ENCODE results near the gene DPYSL5. TPM values are rescaled to one million over a fixed set of nuclear protein-coding genes. Genes with fewer than 3 reads are reported as not detected.

DPYSL5 gene
- total RNA-seq, 1 donor from 2014 or later: 0.63 TPM

DNA sequence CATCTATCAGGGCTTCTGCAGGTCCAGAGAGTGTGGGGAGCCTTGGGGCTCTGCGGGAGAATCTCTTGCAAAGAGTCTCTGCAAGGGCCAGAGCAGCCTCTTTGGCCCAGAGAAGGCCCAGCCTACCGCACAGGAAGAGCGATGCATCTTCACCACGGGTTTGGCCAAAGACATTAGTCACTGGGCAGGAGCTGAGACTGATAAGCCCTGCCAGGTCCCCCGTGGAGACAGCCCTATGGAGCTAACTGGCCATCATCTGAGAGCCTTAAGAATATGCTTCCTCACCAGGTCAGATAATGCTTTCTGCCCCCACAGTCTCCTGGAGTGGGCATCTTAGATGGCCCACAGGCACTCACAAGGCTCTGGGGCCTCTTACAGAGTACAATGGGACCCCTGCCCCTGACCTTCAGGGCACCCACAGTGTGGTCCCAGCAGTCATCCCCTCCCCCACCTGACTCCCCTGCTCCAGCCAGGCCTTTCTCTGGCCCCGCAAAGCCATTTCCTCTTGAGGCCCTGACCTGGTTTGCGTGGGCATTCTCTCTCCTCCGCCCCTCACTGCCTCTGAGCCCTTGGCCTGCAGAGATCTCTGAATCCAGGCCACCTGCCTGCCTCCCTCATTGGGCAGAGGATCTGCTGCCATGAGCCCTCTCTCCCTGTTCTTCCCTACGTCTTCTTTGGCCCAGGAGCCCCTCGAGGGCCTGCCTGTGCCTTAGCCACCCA is 90.6 kb downstream of the DPYSL5 start:
- TF ChIP-seq, protein P1, sequence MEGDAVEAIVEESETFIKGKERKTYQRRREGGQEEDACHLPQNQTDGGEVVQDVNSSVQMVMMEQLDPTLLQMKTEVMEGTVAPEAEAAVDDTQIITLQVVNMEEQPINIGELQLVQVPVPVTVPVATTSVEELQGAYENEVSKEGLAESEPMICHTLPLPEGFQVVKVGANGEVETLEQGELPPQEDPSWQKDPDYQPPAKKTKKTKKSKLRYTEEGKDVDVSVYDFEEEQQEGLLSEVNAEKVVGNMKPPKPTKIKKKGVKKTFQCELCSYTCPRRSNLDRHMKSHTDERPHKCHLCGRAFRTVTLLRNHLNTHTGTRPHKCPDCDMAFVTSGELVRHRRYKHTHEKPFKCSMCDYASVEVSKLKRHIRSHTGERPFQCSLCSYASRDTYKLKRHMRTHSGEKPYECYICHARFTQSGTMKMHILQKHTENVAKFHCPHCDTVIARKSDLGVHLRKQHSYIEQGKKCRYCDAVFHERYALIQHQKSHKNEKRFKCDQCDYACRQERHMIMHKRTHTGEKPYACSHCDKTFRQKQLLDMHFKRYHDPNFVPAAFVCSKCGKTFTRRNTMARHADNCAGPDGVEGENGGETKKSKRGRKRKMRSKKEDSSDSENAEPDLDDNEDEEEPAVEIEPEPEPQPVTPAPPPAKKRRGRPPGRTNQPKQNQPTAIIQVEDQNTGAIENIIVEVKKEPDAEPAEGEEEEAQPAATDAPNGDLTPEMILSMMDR (conservative IDR thresholded peaks at IDR 0.05; ENCODE audit: low read depth, low read length): no peak
- no peak for DNase-seq (ENCODE audit: low read depth)
- H3K4me3 ChIP-seq (ENCODE audit: low read depth, low read length): no peak overlapping the region

DNA sequence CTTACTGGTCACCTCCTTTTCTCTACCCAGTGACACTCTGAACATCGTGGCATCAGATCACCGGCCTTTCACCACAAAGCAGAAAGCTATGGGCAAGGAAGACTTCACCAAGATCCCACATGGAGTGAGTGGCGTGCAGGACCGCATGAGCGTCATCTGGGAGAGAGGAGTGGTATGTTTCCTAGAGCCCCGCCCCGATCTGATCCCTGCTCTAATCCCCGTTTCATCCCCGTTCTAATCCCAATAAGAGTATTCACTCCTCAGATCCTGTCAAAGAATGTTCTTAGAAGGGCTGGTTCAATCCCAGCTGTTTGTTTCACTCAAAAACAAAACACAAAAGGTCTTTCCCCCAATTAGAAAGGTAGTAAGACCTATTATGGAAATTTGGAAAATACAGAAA is 92.1 kb downstream of the DPYSL5 start:
- DNase-seq (ENCODE audit: low read depth): no peak

DNA sequence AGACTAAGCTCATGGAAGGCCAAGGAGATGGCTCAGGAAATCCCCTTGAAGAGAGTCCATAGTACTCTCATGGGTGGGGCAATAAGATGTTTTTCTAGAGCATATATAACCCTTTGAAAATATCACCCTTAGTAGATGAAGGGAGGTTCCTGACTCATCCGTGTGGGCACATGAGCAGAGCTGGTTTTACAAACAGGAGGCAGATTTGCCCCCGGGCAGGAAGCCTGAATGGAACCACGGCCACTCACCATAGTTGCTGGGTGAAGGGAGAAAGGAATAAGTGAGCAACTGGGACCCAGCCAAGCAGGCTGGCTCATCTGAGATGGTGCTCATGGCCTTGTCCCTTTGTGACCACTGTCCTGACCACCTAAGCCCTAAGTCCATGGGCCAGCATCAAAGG is 93.6 kb downstream of the DPYSL5 start:
- H3K4me3 ChIP-seq (ENCODE audit: low read depth, low read length): no peak overlapping the region
- TF ChIP-seq, protein P1 (conservative IDR thresholded peaks at IDR 0.05; ENCODE audit: low read depth, low read length): no peak
- DNase-seq (ENCODE audit: low read depth): no peak

More for the DNA sequence above, 92.1 kb downstream of the DPYSL5 start:
- TF ChIP-seq, protein P1 (conservative IDR thresholded peaks at IDR 0.05; ENCODE audit: low read depth, low read length): no peak
- no peak overlapping the region for H3K4me3 ChIP-seq (ENCODE audit: low read depth, low read length)

DNA sequence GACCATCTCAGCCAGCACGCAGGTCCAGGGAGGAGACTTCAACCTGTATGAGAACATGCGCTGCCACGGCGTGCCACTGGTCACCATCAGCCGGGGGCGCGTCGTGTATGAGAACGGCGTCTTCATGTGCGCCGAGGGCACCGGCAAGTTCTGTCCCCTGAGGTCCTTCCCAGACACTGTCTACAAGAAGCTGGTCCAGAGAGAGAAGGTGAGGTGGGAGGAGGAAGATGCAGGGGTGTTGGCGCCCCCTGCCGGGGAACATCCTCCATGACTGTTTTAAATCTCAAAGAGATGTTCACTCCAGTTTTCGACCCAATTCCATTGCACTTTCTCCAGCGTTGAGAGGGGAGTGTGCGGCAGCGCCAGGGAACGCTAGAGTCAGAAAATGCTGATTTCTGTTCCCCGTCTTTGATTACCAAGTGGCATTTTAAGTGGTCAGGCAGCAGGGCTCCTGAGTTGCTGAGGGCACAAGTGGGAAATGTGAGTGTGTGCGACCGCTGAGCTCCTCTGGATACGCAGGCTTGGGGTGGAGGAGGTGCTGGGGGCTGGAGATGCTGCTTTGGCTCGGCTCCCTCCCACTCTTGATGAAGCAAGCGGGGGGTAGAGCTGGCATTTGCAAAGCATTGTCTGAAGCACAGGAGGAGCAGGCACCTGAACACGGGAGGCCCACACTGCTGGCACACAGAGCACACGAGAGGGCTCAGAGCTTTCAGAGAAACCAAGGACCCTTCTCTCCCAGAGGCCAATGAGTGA is 94.8 kb downstream of the DPYSL5 start:
- no peak for DNase-seq (ENCODE audit: low read depth)
- TF ChIP-seq, protein P1 (conservative IDR thresholded peaks at IDR 0.05; ENCODE audit: low read depth, low read length): peak; percentile 84

DNA sequence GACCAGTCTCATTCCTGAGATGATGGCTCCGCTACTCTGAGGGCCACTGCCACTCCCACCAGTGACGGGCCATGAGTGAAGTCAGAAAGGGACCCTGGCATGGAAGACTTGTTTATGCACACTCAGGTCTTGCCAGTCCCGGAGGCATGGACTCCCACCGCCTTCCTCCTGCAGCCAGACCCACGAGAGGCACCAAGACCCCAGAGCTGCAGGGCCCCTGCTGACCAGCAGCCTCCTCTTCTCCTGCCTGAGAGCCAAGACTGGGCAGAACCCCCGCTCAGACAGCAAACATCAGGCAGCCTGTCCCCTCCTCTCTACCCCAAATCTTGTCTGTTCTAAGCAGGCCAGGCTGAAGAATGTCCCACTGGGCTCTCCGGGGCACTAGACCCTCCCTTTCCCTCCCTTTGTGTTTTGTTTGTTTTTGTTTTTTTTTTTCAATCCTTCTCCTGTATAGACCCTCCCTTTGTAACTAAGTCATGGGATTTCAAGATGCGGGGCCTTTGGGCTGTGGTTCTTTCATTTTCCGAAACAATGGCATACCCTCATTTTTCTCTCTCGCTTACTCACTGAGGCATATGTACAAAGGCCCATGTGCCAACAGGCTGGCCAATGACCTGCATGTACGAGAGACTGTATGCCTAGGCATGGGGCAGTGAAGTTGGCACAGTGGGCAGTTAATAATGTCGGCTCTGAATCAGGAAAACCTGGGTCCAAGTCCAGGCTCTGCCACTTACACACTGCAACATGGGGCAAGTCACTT is 98.2 kb downstream of the DPYSL5 start:
- TF ChIP-seq, protein P1 (conservative IDR thresholded peaks at IDR 0.05; ENCODE audit: low read depth, low read length): no peak
- no peak for DNase-seq (ENCODE audit: low read depth)
- H3K4me3 ChIP-seq (ENCODE audit: low read depth, low read length): no peak overlapping the region

More for the DNA sequence above, 94.8 kb downstream of the DPYSL5 start:
- H3K4me3 ChIP-seq (ENCODE audit: low read depth, low read length): no peak overlapping the region

DNA sequence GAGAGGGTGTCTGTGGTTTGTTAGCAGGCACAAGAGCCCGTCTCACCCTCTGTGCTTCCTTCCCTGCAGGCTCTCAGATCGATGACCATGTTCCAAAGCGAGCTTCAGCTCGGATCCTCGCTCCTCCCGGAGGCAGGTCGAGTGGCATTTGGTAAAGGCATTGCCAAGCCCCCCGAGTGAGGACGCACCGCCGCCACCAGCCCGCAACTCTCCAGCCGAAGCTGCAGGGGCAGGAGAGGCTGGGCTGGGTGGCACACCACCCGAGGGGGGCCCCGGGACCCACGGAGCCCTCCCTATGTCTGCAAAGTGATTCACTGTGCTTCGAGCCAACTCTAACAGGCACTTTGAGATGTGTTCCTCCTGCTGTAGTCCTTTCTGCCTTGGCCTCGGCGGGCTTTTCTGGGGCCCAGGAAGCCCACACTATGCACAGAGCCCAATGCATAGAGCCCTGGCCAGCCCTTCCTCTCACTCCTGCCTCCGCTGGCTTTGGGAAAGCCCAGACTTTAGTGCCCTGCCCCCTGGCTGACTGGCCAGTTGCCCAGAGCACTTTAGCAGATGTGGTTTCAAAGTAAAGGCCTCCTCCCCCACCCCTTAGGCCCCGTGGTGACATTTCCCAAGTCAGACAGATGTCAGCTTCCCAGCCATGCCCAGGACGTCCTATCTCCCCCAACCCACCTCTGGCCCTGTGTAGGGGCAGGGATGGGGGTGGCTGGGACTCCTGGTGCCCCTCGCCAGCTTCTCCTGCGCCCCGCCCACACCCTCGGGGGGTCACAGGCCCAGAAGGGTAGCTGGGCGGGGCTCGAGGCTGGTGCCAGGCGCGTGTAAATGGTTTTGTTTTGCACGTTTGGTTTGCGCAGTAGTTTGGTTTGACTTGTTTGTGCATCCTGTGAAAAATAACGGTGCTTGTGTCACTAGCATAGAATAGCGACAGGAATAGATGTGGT is 99.2 kb downstream of the DPYSL5 start:
- TF ChIP-seq, protein P1 (conservative IDR thresholded peaks at IDR 0.05; ENCODE audit: low read depth, low read length): no peak
- no peak overlapping the region for H3K4me3 ChIP-seq (ENCODE audit: low read depth, low read length)
- DNase-seq (ENCODE audit: low read depth): no peak
